HG03442 (cell line): Measurements from ENCODE around the gene SSH2.
"Not testable (repeated sequence)": the region's sequence is repeated elsewhere in the genome, so short reads cannot be mapped to it uniquely, and the experiment has no call there.

Experiments used
- ATAC-seq: cut with Tn5 transposase; IDR thresholded peaks from one replicate; pipeline ENCODE4 v1.9.1; 2021; ENCODE audit warnings: mild to moderate bottlenecking, moderate library complexity; ENCODE audit not compliant: unreplicated experiment

The SSH2 gene

GRCh38 chr17:29682054-29682453 lies 248.0 kb downstream of the SSH2 start:
- no peak for ATAC-seq

- ATAC-seq = no peak
Measured at GRCh38 chr17:29677824-29678223, 252.2 kb downstream of the SSH2 start.

GRCh38 chr17:29677221-29677791 lies 252.7 kb downstream of the SSH2 start:
- ATAC-seq = no peak

DNA sequence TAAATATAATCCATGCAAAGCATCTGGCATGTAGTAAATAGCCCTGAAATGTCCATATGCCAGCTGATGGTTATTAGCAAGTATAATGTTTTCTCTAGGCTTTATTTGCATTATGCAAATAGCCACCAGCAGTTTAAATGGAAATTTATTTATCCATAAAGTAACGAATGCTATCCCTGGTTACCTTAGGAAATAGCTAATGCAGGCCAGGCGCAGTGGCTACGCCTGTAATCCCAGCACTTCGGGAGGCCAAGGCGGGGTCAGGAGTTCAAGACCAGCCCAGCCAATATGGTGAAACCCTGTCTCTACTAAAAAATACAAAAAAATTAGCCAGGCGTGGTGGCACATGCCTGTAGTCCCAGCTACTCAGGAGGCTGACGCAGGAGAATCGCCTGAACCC lies 254.1 kb downstream of the SSH2 start:
- ATAC-seq = not testable (repeated sequence)

DNA sequence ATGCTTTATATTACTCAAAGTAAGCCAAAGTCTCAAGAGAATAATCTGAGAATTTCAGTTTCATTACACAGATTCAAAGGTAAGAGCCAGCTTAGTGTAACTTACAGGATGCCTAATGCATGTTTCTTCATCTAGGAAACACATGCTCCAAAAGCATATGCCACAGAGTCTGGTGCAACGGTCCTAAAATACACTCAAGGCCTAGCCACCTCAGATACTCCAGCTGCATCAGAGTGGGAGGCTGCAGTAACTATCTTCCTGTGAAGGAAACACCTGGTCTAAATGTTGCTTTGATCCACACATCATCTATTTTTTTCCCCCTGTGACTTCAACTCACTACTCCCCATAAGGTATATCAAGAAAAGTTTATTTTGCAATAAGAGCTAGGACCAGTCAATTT lies 255.7 kb downstream of the SSH2 start:
- no peak for ATAC-seq

DNA sequence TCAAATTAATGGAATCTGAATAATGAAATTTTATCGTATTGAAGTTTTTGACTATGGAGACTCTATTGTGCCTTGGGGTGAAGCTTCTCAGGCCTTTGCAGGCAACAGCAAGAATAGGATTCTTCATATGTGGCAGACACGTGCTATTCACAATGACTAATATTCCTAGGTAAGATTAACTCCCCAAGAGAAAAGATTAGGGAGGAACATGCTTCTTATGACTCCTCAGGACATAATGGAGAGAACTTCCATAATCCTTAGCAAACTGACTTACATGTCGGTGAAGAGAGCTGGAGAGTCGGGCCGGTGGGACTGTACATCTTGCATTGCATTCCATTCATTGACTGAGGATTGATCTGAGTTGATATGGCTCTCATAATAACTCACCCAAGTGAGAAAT lies 258.4 kb downstream of the SSH2 start:
- ATAC-seq = no peak

DNA sequence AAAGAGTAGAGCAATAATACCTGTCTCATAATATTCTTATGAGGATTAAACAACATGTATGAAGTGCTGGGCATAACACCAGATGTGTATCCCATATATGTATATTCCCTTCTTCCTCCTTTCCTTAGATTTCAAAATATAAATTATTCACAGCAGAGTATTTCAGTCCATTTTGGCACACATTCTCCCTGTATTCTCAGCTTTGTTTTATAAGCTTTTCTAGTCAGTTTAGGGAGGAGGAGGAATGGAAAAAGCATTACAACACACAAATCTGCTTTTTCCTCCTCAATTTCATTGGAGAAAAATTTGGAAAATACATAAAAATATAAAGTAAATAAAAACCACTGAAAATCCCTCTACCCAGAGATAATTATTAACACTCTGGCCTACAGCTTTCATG lies 260.8 kb downstream of the SSH2 start:
- ATAC-seq = no peak

DNA sequence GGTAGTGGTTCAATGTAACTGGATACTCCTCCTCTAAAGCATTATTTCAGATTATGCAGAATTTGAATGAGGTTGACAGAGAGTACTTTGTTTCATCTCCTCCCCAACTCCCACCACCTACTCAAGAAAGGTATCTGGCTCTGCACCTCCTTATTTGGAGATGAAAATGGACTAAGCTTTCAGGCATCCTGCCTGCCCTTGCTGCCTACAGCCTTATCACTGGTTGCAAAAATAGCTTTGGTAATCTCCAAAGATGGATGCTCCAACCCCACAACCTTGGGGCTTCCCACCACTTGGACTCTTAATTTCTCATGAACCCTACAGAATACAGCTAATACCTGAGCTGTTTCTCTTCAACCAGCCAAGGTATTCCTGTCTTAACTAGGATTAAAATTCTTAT lies 262.1 kb downstream of the SSH2 start:
- ATAC-seq = no peak

DNA sequence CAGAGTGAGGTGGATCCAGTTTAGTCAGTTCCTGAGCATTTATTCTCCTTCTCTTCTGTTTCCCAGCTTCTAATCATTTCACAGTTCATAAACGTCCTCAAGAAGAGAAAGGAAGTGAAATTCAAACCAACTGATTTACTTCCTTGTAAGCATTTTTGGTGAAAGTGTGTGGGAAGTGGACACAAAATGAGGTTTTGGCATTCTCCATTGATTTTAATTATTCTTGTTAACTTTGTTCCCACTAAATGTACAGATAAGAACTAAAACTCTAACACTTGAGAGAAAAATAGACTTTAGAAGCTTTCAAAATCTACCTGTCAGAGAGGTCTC lies 264.6 kb downstream of the SSH2 start:
- no peak for ATAC-seq

GRCh38 chr17:29664743-29665480 lies 265.1 kb downstream of the SSH2 start:
- no peak for ATAC-seq

DNA sequence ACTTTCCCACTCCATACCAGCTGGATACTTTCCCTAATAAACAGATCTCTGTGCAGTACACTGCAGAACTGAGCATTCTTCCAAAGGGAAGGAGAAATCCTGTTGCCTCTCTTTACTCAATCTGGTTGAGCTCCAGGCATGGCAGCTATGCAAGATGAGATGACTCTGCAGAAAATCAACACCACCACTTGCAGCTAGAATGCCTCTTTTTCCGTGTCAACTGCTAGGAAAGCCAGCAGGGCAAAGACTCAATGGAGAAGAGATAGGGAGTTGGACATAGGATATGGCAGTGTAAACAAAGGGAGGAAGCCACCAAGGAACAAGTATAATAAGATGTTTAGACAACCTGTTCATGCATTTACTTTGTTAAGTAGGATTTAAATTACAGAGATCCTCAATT lies 266.9 kb downstream of the SSH2 start:
- no peak for ATAC-seq

DNA sequence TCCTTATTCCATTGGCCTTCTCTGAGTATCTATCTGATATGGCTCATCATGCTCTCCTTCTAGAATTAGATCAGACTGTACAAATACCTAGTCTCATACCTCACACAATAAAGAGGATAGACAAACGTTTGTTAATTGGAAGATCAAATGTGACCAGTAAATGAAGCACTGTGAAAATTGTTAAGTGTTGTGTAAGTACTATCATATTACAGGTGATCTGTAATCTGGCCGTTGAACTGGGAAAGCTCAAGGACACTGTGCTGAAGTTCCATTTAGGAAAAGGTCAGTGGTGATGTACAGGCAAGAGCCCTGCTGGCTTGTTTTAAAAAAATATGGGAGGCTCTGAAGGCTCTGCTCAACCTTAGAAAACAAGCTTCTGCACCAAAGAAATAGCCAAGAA lies 268.8 kb downstream of the SSH2 start:
- no peak for ATAC-seq

DNA sequence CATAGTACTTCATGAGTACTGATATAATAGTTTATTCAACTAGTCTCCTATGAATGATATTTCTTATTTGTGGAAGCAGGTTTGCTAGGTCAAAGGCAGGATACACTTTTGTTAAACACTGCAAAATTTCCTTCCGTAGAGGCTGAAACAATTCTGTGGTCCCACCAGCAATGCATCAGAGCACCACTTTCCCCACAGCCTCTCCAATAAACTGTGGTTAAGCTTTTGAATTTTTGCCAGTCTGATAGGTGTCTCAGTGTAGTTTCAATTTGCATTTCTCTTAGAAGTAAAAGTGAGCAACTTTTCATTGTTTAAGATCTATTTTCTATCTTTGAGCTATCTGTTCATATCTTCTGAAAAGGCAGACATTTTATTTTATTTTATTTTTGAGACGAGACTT lies 270.9 kb downstream of the SSH2 start:
- no peak for ATAC-seq

DNA sequence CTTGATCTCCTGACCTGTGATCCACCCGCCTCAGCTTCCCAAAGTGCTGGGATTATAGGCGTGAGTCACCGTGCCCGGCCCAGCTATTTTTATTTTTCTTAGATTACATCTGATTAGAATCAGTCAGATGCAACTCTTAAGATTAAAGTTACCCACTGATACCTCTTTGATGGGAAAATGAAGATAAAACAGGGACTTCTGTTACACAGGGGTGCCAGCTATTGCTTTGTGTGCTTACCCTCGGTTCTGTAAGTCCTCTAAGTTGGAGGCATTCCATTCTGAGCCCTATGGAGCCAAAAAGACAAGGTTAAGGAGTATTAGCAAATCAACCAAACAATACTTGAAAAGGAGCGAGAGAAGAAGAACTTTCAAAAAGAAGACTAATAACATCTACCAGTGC lies 274.7 kb downstream of the SSH2 start:
- ATAC-seq = no peak

DNA sequence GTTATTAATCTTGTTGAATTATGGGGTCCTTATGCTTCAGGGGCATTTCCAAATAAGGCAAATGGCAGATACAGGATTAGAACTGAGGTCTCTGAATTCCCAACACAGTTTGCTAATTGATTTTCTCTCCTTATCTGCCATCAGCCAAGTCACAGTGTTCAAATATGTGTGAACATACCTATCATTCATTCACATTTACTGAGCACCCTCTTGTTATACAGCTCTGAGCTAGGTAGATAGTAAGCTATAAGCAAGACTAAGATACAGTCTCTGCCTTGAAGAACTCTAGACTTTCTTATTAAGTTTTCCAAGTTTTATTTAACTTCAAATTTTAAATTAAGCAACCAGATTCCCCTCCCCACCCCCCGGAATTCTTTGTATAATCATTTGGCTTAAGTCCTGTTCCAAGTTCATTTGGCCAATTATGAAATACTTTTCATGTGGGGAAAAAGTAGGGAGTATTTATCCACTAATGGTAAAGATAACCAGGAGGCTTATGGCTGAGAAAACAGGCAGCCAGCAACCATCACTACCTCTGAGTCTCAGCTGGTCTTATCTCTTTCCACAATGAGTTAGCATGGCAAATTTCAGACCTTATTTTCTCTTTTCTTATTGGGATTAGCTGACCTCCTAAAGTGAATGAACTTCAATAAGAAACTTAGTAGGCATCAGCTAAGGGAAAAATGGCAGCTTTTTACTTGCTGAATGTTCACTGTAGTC lies 275.9 kb downstream of the SSH2 start:
- ATAC-seq = no peak

DNA sequence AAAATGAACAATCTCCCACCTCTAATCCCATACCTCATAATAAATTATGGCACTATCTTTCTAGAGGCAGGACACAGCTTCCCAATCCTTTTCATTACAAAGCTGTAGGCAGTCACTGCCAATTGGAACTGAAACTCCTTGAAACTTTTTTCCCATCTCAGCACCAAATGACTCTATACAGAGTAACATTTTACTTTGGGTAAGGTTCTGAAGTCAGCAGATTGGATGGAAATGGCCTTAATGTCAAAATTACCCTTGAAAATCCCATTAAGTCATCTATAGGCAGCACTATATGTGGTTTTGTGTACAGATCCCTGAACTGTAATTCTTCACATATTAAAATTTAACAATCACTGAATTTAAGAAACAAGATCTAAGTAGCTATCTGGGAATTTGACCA lies 277.1 kb downstream of the SSH2 start:
- ATAC-seq = no peak

DNA sequence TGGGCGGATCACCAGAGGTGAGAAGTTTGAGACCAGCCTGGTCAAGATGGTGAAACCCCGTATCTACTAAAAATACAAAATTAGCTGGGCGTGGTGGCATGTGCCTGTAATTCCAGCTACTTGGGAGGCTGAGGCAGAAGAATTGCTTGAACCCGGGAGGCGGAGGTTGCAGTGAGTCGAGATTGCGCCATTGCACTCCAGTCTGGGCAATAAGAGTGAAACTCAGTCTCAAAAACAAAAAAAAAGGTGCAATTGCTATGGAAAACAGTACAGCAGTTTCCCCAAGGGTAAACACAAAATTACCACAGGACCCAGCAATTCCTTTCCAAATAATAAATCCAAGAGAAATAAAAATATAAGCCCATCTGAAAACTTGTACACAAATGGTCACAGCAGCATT lies 278.1 kb downstream of the SSH2 start:
- not testable (repeated sequence) for ATAC-seq

DNA sequence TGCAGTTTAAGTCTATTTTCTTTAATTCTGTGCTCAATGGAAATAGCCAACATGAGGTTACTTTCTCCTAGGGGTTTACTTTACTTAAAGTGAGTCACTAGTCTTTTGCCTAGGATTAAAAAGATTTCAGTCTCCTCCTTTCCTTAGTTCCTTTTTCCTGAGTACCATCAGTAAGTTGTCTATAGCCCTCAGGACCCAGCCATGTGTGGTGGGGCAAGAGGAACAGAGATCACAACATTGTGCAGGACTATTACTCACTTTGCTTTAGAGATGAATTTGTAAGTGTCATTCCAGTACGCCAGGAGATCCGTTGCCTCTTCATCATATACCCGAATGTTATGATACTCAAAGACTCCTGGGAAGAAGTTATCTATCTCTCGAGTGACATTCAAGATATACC lies 279.6 kb downstream of the SSH2 start:
- no peak for ATAC-seq

GRCh38 chr17:29649359-29649758 lies 280.7 kb downstream of the SSH2 start:
- ATAC-seq = no peak

DNA sequence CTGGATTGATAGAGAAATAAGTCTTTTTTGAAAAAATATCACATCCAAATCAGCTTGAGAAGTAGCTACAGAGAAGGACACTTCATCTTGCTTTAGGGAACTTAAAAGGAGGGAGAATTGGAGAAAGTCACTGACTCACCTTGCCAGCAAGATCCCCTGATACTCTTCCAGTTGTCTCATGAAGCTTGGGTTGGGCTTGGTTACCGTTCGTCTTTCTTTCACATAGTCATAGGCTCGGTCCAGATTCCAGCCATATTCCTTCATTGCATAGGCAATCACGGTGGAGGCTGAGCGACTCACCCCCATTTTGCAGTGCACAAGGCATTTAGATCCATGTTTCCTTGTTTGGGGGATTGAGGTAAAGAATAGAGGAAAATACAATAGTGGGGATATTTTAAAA lies 282.0 kb downstream of the SSH2 start:
- ATAC-seq = no peak

DNA sequence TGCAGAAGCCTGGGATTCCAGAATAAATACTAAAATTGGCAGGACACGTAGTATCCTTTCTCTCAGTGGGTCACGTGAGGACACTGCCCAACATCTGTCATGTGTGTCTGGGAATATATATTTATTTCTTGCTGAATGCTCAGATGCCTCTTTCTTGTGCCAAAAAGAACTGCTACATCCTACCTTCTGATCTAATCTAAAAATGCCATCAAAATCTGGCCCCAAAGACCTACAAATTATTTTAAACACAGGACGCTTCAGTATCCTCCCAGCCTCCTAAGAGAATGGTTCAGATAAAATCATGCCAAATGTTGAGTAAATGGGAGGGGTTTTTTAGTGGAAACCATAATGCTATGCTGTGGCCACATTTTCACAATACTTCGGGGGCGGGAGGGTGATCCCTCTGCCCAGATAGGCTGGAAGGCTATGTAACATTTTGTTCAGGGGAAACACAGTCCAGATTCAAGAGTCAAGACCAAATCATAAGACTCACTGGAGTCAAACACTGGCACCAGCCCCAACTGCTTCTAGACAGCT lies 284.4 kb downstream of the SSH2 start:
- no peak for ATAC-seq

DNA sequence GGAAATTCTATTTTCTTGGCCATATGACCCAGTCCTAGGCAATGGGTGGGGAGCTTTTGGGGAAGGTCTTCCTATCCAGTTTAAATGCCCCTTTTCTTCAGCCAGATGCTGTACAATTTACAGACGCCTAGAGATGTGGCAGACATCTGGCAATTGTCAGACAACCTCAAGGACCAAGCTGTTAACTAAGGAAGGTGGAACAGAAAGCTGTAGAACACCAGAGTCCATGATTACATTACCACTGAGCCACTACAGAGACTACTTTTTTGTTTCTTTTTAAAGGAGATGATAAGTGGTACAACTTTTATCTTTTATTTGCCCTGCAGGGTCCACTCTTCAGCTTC lies 286.2 kb downstream of the SSH2 start:
- ATAC-seq = no peak
